Testis (tissue), 3 donors: Measurements from ENCODE around the gene KHDC1. TPM values are rescaled to one million over a fixed set of nuclear protein-coding genes. Genes with fewer than 3 reads are reported as not detected.
"Not testable (repeated sequence)": the region's sequence is repeated elsewhere in the genome, so short reads cannot be mapped to it uniquely, and the experiment has no call there.

Source experiments
- DNase-seq: peaks from one replicate; pipeline ENCODE4 v3.0.0-alpha.2; 2019
- H3K27ac ChIP-seq, 2 donors: fragments of 200-600 bp; sonication (generic); one replicate each; pipeline ENCODE4 v1.5.1; 2019
- H3K27me3 ChIP-seq: fragments of 200-600 bp; sonication (generic); one replicate; pipeline ENCODE4 v1.5.1; 2019
- H3K36me3 ChIP-seq: fragments of 200-600 bp; sonication (generic); one replicate; pipeline ENCODE4 v1.5.1; 2017; ENCODE audit warnings: low read depth; ENCODE audit errors: missing control alignments
- H3K4me1 ChIP-seq: fragments of 200-600 bp; sonication (generic); one replicate; pipeline ENCODE4 v1.5.1; 2019
- H3K4me3 ChIP-seq, 2 donors: fragments of 200-600 bp; sonication (generic); one replicate each; pipeline ENCODE4 v1.5.1; 2017 to 2019
- H3K9me3 ChIP-seq: fragments of 200-600 bp; sonication (generic); one replicate; pipeline ENCODE4 v1.5.1; 2017
- POLR2A ChIP-seq: fragments of 450-650 bp; IDR thresholded peaks from one replicate; pipeline ENCODE4 v1.6.1; 2017; ENCODE audit warnings: antibody characterized with exemption, mild to moderate bottlenecking, moderate library complexity
- WGBS, 2 donors: methylation state at CpG; one replicate each; pipeline ENCODE4 v1.1.5; 2018; 5-methylcytosine and 5-hydroxymethylcytosine counted together
- intact Hi-C: fragments of 100-400 bp; cut with DNase I; formaldehyde crosslinking; loops from one replicate; pipeline ENCODE4 v1.15.1; 2023; ENCODE audit warnings: low total_unique reads
- polyA plus RNA-seq: library from polyadenylated mRNA; stranded (reverse); fragments of 350-450 nt; fragmentation: Illumina TruSeq; extraction: RNeasy Lipid Tissue Mini Kit (QIAGEN cat#74804); gene quantifications from one replicate; pipeline ENCODE4 v1.2.3, GENCODE V29; 2014; ENCODE audit warnings: low read depth, low replicate concordance; ENCODE audit not compliant: insufficient read depth
- total RNA-seq, 2 donors: library from RNA; depleted of rRNA; stranded (reverse); fragments of >200 nt; gene quantifications; one replicate each; pipeline ENCODE4 v1.2.3, GENCODE V29; 2016
- TF ChIP-seq, protein P1 (sequence below), 3 experiments: fragments of 450-650 bp in 2 of 3; fragments of 200-600 bp in 1 of 3; sonication (generic) in 1 of 3; IDR thresholded peaks; one replicate each; pipeline ENCODE4 v1.5.1; 2016 to 2019; ENCODE audit warnings: antibody characterized with exemption in 3 of 3, mild to moderate bottlenecking in 2 of 3, moderate library complexity in 1 of 3

Gene KHDC1
- total and polyA plus RNA-seq, 3 donors from 2014 or later = 4.8 to 8.5 (median 6.6) TPM

DNA sequence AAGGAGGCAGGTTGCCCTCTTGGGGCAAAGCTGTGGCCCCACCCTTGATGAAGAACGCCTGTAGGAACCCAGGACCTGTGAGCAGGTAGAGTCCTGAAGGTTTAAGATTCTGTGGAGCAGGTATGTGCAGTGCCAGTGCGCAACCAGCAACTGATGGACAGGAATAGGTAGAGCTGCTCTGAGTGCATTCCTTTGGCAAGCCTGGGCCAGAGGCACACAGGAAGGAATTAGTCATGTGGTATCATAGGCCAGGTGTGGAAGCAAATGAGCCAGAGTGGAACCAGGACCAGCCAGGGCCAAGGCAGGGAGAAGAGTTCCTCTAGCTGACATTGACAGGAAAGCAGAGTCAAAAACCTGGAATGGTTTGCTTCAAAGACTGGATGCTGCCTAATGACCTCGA lies 1.4 kb upstream of the KHDC1 start:
- DNase-seq = no peak
- Histone ChIP-seq H3K27ac (no peak overlapping the region), H3K4me3 (no peak overlapping the region), H3K36me3 (no peaks in the 10 kb centered on the region), H3K27me3 (no peaks in the 10 kb centered on the region), H3K9me3 (no peaks in the 10 kb centered on the region), H3K4me1 (no peaks in the 10 kb centered on the region)
- TF ChIP-seq POLR2A = no peak
- TF ChIP-seq, protein P1, sequence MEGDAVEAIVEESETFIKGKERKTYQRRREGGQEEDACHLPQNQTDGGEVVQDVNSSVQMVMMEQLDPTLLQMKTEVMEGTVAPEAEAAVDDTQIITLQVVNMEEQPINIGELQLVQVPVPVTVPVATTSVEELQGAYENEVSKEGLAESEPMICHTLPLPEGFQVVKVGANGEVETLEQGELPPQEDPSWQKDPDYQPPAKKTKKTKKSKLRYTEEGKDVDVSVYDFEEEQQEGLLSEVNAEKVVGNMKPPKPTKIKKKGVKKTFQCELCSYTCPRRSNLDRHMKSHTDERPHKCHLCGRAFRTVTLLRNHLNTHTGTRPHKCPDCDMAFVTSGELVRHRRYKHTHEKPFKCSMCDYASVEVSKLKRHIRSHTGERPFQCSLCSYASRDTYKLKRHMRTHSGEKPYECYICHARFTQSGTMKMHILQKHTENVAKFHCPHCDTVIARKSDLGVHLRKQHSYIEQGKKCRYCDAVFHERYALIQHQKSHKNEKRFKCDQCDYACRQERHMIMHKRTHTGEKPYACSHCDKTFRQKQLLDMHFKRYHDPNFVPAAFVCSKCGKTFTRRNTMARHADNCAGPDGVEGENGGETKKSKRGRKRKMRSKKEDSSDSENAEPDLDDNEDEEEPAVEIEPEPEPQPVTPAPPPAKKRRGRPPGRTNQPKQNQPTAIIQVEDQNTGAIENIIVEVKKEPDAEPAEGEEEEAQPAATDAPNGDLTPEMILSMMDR (IDR thresholded peaks at IDR 0.05) = no peak
- WGBS, 2 donors = 93 to 96% methylated on average over 3 of the region's 3 CpGs
- intact Hi-C loops = no loop called here

DNA sequence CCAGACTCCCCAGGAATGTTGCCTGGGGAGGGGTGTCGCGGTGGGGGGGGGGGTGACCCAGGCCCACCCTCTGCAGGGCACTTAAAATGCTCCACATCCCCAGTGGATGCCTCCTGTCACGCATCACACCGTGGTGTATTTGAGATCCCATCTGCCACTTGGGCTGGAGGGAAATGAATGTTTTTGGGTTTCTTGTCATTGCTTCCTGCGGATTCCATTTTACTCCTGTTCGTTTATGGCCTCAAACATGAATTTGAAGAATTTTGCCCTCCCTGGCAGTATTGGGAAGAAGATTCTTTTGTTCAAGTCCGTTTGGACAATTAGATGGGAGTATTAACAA lies 544 bp upstream of the KHDC1 start:
- no peaks in the 10 kb centered on the region for H3K27me3 ChIP-seq
- peak overlapping the region; percentile 65 to 76 for H3K4me3 ChIP-seq
- H3K9me3 ChIP-seq = no peaks in the 10 kb centered on the region
- no peaks in the 10 kb centered on the region for H3K4me1 ChIP-seq
- 10 to 20% methylated on average over 4 to 7 of the region's 7 CpGs for WGBS, 2 donors
- DNase-seq = no peak
- no peak overlapping the region for H3K27ac ChIP-seq
- H3K36me3 ChIP-seq = no peaks in the 10 kb centered on the region
- intact Hi-C loops = no loop called here
- TF ChIP-seq, protein P1 (IDR thresholded peaks at IDR 0.05) = no peak
- no peak for TF ChIP-seq POLR2A

DNA sequence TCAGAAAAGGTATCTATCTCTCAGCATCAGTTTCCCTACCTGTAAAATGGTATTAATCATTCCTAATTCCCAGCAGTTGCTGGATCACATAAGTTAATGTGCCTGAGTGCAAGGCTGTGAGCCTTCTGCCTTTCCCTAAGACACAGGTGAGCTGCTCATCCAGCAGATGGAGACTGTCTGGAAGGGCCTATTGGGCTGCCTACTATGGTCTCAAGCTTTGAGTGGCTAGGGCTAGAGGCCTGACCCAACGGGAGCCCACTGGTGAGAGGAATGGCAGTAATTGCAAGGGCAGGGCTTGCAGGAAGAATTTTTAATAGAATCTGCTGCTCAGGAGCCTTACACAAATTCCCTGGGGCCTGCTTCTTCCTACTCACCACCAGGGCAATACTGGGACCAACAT lies 4.3 kb downstream of the KHDC1 start:
- intact Hi-C loops = no loop called here
- H3K27ac ChIP-seq = no peak overlapping the region

DNA sequence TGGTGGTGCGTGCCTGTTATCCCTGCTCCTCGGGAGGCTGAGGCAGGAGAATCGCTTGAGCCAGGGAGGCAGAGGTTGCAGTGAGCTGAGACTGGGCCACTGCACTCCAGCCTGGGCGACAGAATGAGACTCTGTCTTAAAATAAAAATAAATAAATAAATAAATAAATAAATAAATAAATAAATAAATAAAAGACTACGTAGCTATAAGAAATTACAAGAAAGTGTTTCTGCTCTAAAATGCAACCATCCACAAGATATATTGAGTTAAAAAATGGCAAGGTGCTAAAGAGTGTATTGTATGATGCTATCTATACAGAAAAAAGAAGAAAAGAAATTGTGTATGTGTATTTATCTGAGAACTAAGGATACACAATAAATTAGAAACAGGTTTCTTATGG lies 8.7 kb downstream of the KHDC1 start:
- not testable (repeated sequence) for DNase-seq, H3K4me1 ChIP-seq

More for the DNA sequence above, 4.3 kb downstream of the KHDC1 start:
- Histone ChIP-seq H3K9me3 (no peaks in the 10 kb centered on the region), H3K36me3 (no peaks in the 10 kb centered on the region), H3K4me1 (no peaks in the 10 kb centered on the region), H3K27me3 (no peaks in the 10 kb centered on the region), H3K4me3 (no peak overlapping the region)
- DNase-seq = no peak
- WGBS, 2 donors = 80 to 95% methylated on average over 1 of the region's 1 CpG
- TF ChIP-seq, protein P1 (IDR thresholded peaks at IDR 0.05) = no peak
- TF ChIP-seq POLR2A = no peak

DNA sequence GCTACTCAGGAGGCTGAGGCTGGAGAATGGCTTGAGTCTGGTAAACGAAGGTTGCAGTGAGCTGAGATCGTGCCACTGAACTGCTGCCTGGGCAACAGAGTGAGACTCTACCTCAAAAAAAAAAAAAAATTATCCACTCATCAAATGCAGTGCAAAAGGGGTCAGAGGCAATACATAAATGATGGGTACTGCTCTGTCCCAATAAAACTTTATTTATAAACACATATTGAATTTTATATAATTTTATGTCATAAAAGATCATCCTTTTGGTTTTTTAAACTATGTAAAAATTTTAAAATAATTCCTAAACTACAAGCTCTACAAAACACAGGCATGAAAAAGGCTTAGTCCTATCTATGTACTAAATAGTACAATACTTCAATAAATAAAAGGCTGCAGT lies 10.3 kb downstream of the KHDC1 start:
- DNase-seq = no peak
- Histone ChIP-seq H3K9me3 (no peaks in the 10 kb centered on the region), H3K27me3 (no peaks in the 10 kb centered on the region), H3K36me3 (no peaks in the 10 kb centered on the region), H3K27ac (no peak overlapping the region), H3K4me3 (no peak overlapping the region), H3K4me1 (no peaks in the 10 kb centered on the region)
- 83 to 91% methylated on average over 2 of the region's 2 CpGs for WGBS, 2 donors
- TF ChIP-seq, protein P1 (IDR thresholded peaks at IDR 0.05) = no peak
- no peak for TF ChIP-seq POLR2A
- intact Hi-C loops = no loop called here

More for the DNA sequence above, 8.7 kb downstream of the KHDC1 start:
- H3K36me3 ChIP-seq, H3K27ac ChIP-seq, H3K9me3 ChIP-seq, intact Hi-C loops, H3K27me3 ChIP-seq, H3K4me3 ChIP-seq: not testable (repeated sequence)
- 98 to 99% methylated on average over 5 of the region's 5 CpGs for WGBS, 2 donors
